IPS-NIHi11 (cell line): Measurements from ENCODE around the gene RCE1.
A peak's percentile ranks its signal among the peaks of the same experiment; 100 is the strongest.

Source experiments
- DNase-seq: peaks from one replicate; pipeline ENCODE4 v3.0.0; 2012; ENCODE audit warnings: mixed read lengths, low spot score

RCE1 gene

DNA sequence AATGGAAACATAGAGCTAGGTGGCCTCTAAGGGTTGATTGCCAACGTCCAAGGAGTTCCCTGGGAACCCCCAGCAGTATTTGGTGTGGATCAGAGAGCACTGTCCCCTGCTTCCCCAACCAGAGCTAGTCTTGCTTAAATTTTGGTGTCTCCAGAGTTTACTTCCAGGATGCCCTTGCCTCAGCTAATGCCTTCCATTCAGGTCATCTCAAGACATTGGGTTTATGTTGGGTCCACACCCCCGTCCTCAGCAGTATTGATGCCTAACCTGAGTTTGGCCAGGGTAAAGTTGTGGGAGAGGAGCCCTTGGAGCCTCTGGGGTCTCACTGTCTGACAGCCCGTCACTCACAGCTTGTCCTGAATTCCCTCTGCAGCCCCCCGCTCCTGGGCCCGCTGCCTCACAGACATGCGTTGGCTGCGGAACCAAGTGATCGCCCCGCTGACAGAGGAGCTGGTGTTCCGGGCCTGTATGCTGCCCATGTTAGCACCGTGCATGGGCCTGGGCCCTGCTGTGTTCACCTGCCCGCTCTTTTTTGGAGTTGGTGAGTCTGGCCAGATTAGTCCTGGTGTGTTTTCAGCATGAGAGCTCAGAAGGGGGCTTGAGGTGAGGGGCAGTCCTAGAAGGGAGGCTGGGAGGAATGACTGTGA, 1.4 kb downstream of the RCE1 start:
- no peak for DNase-seq

DNA sequence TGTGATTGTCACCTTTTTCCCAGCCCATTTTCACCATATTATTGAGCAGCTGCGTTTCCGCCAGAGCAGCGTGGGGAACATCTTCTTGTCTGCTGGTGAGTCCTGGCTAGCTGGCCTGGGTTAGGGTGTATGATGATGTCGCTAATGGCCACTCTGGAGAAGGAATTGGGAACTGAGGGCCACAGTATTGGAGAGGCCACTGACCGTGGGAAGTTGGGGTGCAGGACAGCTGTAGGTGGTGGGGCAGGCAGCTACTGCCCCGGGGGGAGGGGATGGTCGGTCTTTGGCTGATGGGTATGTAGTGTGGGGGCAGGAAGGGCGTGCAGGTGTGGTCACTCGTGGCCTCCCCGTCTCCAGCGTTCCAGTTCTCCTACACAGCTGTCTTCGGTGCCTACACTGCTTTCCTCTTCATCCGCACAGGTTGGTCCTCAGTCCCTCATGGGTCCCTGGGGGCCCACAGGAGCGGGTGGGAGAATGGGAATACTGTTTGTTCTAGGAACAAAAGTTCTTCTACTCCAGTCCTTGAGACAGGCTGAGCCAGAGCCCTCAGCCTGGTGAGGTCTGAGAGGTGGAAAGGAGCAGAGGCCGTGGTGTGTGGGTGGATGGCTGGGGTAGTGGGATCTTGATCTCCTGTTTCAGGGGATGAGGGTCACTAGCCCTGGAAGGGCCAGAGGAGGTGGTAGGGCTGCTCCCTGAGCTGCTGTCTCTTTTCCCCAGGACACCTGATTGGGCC, 2.1 kb downstream of the RCE1 start:
- DNase-seq, result no peak

DNA sequence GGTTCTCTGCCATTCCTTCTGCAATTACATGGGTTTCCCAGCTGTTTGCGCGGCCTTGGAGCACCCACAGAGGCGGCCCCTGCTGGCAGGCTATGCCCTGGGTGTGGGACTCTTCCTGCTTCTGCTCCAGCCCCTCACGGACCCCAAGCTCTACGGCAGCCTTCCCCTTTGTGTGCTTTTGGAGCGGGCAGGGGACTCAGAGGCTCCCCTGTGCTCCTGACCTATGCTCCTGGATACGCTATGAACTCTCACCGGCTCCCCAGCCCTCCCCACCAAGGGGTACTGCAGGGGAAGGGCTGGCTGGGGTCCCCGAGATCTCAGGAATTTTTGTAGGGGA, 2.6 kb downstream of the RCE1 start:
- peak; percentile 3 for DNase-seq

DNA sequence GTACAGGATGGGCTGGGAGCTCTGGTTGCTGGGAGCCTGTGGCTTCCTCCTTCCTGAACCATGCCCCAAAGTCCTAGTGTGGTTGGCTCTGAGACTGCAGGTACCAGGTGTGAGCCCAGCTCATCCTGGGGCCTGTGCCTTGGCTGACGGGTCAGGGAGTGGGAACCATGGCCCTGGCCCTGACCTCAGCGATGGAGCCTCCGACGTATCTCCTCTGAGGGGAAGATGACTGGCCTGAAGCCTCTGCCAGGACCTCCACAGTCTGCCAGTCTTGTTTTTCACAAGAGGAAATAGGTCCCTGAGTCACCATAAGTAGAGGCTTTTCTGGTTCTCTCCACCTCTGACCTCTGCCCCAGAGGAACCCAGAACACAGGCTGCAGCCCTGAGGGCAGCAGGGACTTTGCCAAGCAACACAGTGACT, 3.4 kb downstream of the RCE1 start:
- DNase-seq, result no peak

DNA sequence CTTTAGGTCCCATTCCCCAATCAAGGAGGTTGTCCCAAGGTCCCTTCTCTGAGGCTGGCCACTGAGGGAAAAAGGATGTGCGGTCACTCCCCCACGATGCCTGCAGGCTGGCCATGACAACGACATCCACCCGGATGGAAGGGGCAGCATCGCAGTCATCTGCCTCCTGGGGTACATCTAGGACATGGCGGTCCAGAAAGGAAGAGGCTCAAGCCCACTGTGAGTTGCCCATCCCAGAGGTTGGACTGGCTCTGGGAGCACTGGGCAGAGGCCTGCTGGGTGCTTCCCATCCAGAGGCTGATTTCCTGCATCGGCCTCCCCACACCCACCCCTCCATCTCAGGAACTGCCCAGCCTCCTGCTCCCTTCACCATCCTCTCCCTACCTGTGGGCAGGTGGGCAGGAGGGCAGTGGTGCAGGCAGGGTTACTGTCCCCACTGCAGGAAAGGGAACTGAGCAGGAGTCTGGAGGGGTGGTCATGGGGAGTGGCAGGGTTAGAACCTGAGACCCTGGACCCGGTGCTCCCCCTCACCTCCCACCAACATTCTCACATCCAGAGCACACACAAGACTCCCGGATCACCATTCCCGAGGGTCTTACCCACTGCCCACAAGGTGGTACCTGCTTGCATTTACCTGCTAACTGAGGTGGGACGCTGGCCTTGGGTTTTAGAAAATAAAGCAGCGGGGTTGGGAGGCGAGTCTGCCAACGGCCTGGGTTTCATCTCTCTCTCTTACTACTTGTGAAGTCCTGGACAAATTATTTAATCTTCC, 4.4 kb downstream of the RCE1 start:
- no peak for DNase-seq

DNA sequence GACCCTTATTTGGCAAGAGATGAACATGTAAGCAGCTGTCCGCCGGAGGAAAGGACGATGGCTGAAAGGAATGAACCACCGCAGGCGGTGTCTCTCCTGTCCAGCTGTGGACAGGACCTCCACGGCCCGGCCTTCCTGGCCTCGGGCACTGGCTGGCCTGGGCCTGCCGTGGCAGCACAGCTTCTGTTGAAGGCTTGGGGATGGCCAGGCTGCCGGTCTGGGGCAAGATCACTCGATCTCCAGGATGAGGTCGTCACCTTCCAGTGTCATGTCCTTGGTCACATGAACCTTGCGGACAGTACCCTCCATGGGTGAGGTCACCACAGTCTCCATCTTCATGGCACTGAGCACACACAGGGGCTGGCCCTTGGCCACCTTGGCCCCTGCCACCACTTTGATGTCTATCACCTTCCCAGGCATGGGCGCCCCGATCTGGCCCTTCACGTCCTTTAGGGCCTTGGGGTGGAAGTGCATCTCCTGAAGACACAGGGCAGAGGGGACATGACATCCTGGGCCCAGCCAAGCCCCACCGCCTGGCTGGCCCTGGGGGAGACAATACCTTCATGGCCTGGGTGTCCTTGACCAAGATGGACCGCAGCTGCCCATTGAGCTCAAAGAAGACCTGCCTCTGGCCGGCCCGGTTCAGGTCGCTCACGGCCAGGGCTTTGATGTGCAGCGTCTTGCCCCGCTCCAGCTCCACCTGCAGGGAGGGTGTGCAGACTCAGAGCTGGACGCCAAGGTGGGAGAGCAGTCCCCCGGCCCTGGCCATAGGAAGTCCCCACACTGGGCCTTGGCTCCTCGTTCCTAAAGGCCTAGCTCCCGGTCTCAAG, 5.6 kb downstream of the RCE1 start:
- DNase-seq, result peak; percentile 4

DNA sequence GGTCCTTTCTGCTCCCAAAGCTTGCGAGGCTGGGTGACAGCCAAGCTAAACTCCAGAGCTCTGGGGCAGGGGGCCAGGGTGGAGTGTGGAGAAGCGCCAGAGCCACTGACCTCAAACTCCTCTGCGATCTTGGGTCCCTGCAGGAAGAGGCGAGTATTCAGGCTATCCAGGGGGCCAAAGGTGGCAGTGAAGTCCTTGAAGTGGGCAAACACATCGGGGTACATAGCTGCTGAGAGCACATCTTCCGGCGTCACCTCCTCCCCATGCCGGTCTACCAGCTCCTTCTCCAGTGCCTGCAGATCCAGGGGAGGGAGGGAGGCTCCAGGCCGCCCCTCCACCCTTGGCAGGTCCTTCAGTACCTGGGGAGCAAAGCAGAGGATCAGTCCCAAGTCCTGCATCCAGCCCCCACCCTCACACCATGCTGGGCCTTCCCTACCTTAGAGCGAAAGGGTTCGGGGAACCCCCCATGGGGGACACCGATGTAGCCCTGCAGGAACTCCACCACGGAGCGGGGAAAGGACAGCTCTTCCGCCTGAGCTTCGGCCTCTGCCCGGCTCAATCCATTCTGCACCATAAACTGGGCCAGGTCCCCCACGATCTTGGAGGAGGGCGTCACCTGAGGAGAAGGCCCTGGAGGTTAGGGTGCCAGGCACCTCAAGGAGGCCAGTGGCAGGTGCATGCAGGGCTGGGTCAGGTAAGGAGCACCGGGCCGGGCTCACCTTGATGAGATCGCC, 6.4 kb downstream of the RCE1 start:
- no peak for DNase-seq

DNA sequence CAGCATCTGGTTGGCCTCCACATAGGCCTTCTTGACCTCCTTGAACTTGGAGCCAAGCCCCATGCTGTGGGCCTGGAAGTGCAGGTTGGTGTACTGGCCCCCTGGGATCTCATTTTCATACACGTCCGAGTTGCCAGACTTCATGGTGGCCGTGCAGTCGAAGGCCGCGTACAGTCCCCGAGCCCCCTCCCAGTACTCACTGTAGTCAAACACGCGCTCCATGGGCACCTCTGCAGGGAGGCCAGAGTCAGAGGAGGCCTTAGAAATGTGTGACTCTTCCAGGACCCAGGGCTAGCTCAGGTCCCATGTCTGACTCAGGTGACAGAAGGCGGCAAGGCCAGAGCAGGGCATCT, 7.0 kb downstream of the RCE1 start:
- DNase-seq, result peak; percentile 4

DNA sequence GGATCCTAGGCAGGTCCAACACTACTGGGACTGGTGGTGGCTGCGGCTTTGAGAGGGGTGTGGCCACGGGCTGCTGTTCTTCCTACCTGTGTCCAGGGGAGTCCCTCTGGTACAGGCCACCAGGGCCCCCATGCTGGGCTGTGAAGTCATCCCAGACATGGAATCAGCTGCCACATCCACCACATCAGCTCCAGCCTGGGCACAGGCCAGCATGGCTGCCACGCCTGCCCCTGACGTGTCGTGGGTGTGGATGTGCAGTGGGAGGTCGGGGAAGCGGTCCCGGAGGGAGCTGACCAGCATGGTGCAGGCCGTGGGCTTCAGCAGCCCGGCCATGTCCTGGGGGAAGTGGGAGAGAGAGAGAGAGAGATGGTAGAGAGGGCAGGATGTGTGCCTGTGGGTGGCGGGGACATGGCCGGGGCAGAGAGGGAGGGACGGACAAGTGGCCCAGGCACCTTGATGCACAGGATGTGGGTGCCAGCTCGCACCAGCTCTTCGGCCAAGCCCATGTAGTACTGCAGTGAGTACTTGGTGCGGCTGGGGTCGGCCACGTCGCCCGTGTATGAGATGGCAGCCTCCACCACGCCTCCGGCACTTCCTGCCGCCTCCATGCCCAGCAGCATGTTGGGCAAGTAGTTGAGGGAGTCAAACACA, 7.5 kb downstream of the RCE1 start:
- no peak for DNase-seq

DNA sequence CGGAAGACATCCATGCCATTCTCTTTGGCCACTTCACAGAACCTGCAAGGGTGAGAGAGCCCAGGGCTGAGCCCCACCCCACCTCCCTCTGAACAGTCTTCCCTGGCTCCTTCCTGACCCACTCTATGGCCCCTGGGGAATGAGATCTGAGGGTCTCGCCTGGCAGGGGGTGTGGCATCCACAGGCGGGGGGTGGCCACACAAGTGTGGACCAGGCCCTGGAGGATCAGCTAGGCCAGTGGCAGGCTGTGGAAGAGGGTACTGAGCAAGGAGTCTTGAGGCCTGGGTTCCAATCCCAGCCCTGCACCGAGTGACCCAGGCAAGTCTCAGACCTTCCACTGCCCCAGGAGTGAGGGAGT, 8.0 kb downstream of the RCE1 start:
- DNase-seq, result no peak

DNA sequence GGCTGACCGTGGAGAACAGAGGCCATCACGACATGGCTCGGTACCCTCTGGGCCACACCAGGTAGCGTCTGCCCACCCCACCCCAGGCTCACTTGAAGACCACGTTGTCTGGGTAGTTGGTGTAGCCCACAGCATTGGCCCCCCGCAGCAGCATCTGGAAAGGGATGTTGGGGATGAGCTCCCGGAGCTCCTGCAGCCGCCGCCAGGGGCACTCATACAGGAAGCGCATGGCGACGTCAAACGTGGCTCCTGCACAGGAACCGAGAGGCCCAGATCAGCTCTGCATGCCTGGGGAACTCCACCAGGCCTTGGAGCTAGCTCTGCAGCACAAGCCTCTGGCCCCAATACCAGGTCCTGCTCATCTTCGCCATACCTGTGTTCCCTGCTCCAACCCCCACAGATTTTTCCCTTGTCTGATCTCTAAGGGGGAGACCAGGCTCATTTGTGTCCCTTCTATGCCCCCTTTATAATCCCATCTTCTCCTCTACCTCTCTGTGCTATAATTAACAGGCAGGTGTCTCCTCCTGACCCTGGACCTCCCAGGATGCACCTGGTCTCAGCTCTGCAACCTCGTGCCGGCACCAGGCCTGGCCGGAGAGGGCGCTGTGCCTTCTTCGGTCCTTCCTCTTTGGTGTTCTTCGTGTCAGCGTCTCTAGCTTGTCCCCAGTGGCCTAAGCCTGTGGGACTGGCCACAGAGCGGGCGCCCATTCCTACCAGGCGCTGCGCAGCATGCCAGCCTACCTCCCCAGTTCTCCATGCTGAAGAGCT, 8.6 kb downstream of the RCE1 start:
- peak; percentile 72 for DNase-seq

DNA sequence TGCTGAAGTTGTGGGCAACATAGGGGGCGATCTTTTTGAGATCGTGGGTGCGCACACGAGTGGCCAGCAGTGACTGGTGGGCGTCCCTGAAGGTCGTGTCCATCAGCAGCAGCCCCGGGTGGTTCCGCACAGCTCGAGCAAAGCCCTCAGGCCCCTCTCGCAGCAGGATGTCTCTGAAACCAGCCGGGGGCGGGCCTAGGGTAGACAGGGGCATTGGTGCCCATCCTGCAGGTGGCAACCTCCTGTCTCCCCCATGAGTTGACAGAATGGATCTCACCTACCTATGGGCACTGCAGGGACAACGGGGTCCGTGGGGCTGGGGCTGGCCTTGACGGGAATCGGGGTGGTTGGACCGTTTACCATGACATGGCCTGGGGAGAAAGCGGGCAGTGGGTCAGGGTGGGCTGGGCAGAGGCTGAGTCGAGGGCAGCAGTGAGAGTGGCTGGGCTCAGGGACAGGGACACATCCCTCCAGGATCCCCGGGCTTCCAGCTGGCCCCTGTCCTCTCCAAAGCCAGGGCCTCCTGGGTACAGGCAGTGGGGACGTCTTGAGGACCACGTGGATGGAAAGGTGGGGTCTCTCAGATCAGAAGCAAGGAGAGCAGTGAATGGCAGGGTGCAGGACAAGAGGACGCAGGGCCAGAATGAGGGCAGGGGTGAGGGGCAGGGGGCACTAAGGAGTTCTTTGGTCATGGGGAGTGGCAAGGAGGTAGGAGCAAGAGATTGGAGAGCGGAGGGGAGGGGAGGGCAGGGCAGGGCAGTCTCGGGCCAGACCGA, 9.4 kb downstream of the RCE1 start:
- no peak for DNase-seq

DNA sequence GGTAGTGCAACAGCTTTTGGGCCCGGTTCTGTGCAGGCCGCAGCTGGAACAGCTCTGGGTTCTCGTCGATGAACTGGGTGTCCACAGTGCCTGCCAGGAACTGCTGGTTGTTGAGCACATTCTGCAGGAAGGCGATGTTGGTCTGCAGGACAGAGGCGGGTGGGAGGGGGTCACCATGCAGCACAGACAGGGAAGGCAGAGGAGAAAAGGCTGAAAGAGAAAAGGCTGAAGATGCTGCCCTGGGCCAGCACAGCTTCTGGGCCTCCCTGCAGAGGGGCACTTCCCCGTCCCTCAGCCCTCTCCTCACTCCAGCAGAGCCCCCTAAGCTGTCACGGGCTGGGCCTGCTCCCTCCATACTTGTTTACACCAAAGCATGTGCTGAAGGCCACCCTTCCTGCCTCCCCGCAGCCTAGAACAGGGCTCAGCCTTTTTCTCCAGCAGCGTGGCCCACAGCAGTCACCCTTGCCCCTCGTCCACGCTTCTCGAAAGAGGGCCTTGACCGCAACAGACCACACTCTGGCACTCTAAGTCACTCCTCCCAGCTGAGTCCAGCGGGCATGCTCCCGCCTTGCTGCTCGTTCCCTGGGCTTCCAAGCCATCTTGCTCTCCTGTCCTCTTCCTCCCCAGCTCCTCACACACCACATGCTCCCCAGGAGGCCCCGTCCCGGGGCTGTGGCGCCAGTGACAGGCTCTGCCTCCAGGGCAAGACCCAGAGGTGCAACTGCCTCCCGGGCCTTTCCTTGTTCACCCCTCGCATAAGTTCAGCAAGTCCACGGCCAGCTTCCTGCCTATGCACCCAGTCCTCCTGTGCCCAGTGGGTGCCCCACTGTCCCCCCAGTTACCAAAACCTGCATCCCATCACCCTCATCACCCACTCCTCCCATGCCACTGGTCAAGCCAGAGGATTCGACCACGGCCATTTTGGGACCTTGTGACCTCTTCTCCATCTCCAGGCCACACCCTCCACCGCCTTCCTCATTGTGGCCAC, 10.3 kb downstream of the RCE1 start:
- DNase-seq, result no peak

DNA sequence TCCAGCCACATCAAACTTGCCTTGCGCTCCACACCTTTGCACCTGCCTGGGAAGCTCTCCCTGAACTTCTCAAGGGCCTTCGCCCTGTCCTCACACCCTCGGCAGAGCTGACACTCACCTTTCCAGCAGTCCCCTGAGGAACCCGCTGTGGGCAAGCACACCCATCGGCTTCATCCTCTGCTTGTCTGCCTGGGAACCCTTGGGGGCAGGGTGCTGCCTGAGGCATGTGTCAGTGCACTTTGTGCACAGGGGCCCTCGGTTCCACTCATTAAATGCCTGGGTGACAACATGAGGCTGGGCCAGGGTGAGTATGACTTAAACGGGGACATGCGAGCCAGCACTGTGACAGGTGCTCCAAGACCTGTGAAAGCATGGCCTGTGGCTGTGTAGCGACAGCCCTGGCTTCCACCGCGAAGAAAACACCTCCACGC, 11.0 kb downstream of the RCE1 start:
- no peak for DNase-seq

DNA sequence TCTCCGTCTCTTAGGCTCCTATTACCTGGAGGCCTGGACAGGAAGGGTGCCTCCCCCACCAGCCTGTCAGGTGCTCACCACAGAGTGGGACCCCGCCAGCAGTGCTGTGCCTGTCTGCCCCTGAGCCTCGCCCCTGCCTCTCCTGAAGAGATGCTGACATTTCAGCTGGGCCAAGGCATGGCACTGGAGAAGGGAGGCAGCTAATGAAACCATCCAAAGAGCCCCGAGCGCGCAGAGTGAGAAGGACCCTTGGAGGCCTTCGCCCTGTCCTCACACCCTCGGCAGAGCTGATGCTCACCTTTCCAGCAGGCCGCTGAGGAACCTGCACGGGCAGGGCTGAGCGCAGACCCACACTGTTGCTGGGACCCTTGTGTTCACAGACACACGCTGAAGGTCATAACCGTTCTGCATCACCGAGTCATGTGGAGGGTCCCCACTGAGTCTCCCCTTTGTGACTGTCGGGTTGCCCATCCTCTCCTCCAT, 11.5 kb downstream of the RCE1 start:
- DNase-seq, result no peak

DNA sequence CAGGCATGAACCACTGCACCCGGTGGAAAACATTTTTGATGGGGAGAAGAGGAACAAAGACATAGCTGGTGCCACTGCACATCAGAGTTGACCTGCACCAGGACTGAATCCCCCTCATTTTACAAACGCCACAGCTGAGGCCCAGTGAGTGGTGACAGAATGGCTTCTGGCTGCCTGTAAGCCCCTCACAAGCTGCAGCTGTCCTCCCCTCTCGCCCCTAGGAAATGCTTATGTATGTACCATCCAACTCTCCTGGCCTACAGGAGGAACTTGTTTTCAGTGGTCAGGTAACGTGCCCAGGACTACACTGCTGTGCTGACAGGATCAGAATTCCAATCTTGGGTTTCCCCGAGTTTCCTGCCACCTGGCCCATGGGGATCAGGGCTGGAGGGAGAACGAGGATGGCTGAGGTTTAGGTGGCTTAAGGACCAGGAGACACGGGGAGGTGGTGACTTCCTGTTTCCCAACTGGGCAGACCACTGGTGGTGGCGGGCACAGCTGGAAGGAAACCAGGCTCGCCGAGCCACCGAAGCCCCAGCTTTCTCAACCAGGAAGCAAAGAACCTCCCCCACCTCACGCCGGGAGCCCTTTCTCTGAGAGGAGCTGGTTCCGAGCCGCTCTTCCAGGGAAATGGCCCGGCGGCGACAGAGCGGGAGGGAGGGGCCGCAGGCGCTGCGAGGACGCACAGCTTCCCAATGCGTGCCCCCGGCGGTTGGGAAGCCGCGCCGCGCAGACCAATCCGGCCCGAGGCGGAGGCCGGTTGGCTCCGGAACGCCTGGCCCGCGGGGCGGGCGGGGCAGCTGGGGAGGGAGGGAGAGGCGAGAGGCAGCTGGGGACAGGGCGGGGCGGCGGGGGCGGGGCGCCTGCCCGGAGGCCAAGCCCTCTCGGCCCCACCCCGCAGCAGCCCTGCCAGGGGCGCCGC, 12.6 kb downstream of the RCE1 start:
- DNase-seq, result peak; percentile 99
